GM19438 (cell line): ENCODE results near the gene SPATA13.
A peak's percentile ranks its signal among the peaks of the same experiment; 100 is the strongest.
"Not testable (repeated sequence)": the region's sequence is repeated elsewhere in the genome, so short reads cannot be mapped to it uniquely, and the experiment has no call there.

ENCODE experiments used
- ATAC-seq: cut with Tn5 transposase; IDR thresholded peaks from one replicate; pipeline ENCODE4 v1.9.1; 2021; ENCODE audit warnings: low read depth; ENCODE audit not compliant: unreplicated experiment

Gene SPATA13

GRCh38 chr13:24192057-24192810 is 31.7 kb downstream of the SPATA13 start:
- ATAC-seq: no peak

GRCh38 chr13:24192811-24193162 is 32.3 kb downstream of the SPATA13 start:
- no peak for ATAC-seq

- ATAC-seq: no peak
Observed at GRCh38 chr13:24194447-24194846, 33.9 kb downstream of the SPATA13 start.

GRCh38 chr13:24195626-24196025 is 35.1 kb downstream of the SPATA13 start:
- ATAC-seq: no peak

GRCh38 chr13:24196593-24197197 is 36.2 kb downstream of the SPATA13 start:
- no peak for ATAC-seq

GRCh38 chr13:24199016-24199415 is 38.5 kb downstream of the SPATA13 start:
- no peak for ATAC-seq

- ATAC-seq: no peak
Observed at GRCh38 chr13:24202215-24202614, 41.7 kb downstream of the SPATA13 start.

GRCh38 chr13:24203273-24203672 is 42.8 kb downstream of the SPATA13 start:
- ATAC-seq: no peak

- ATAC-seq: no peak
Observed at GRCh38 chr13:24203811-24204210, 43.3 kb downstream of the SPATA13 start.

- ATAC-seq: not testable (repeated sequence)
Observed at GRCh38 chr13:24205076-24205475, 44.6 kb downstream of the SPATA13 start.

- no peak for ATAC-seq
Observed at GRCh38 chr13:24207841-24208667, 47.5 kb downstream of the SPATA13 start.

- no peak for ATAC-seq
Observed at GRCh38 chr13:24209138-24209537, 48.6 kb downstream of the SPATA13 start.

- ATAC-seq: no peak
Observed at GRCh38 chr13:24212254-24212653, 51.7 kb downstream of the SPATA13 start.

GRCh38 chr13:24212674-24213073 is 52.2 kb downstream of the SPATA13 start:
- no peak for ATAC-seq

GRCh38 chr13:24213932-24214331 is 53.4 kb downstream of the SPATA13 start:
- ATAC-seq: no peak

- ATAC-seq: peak; percentile 51
Observed at GRCh38 chr13:24214528-24214927, 54.0 kb downstream of the SPATA13 start.

- peak; percentile 57 for ATAC-seq
Observed at GRCh38 chr13:24215126-24215525, 54.6 kb downstream of the SPATA13 start.

GRCh38 chr13:24215732-24216131 is 55.2 kb downstream of the SPATA13 start:
- no peak for ATAC-seq

GRCh38 chr13:24216176-24216575 is 55.7 kb downstream of the SPATA13 start:
- no peak for ATAC-seq

GRCh38 chr13:24216779-24217178 is 56.3 kb downstream of the SPATA13 start:
- ATAC-seq: peak; percentile 10

GRCh38 chr13:24217601-24218281 is 57.2 kb downstream of the SPATA13 start:
- ATAC-seq: peak; percentile 41
